GM21381 (cell line): ENCODE results near the gene WDR89.
"Not testable (repeated sequence)": the region's sequence is repeated elsewhere in the genome, so short reads cannot be mapped to it uniquely, and the experiment has no call there.

ENCODE experiments used
- ATAC-seq: cut with Tn5 transposase; IDR thresholded peaks from one replicate; pipeline ENCODE4 v1.9.1; 2021; ENCODE audit warnings: mild to moderate bottlenecking, moderate library complexity; ENCODE audit not compliant: unreplicated experiment

WDR89 gene

GRCh38 chr14:63641473-63642228 lies at the start of gene WDR89:
Gene WDR89, minus strand, starts transcription at chr14:63641871. Its CDS starts 41,929 bp downstream, at chr14:63599942.
- peak; percentile 82 for ATAC-seq

GRCh38 chr14:63689132-63689531 lies 47.5 kb upstream of the WDR89 start:
- no peak for ATAC-seq

GRCh38 chr14:63686926-63687325 lies 45.3 kb upstream of the WDR89 start:
- ATAC-seq: no peak

- ATAC-seq: no peak
Observed at GRCh38 chr14:63685401-63685800, 43.7 kb upstream of the WDR89 start.

- ATAC-seq: no peak
Observed at GRCh38 chr14:63682727-63683593, 41.3 kb upstream of the WDR89 start.

GRCh38 chr14:63678536-63678935 lies 36.9 kb upstream of the WDR89 start:
- no peak for ATAC-seq

- no peak for ATAC-seq
Observed at GRCh38 chr14:63677891-63678379, 36.3 kb upstream of the WDR89 start.

GRCh38 chr14:63676615-63677014 lies 34.9 kb upstream of the WDR89 start:
- ATAC-seq: no peak

- ATAC-seq: no peak
Observed at GRCh38 chr14:63673886-63674497, 32.3 kb upstream of the WDR89 start.

GRCh38 chr14:63673255-63673654 lies 31.6 kb upstream of the WDR89 start:
- ATAC-seq: no peak

GRCh38 chr14:63672417-63673180 lies 30.9 kb upstream of the WDR89 start:
- ATAC-seq: peak; percentile 81

GRCh38 chr14:63671987-63672386 lies 30.3 kb upstream of the WDR89 start:
- peak; percentile 14 for ATAC-seq

- no peak for ATAC-seq
Observed at GRCh38 chr14:63670692-63671091, 29.0 kb upstream of the WDR89 start.

- ATAC-seq: no peak
Observed at GRCh38 chr14:63666335-63666734, 24.7 kb upstream of the WDR89 start.

- ATAC-seq: no peak
Observed at GRCh38 chr14:63663428-63664341, 22.0 kb upstream of the WDR89 start.

- no peak for ATAC-seq
Observed at GRCh38 chr14:63662776-63663175, 21.1 kb upstream of the WDR89 start.

- ATAC-seq: not testable (repeated sequence)
Observed at GRCh38 chr14:63661881-63662280, 20.2 kb upstream of the WDR89 start.

- ATAC-seq: no peak
Observed at GRCh38 chr14:63659726-63660125, 18.1 kb upstream of the WDR89 start.

- no peak for ATAC-seq
Observed at GRCh38 chr14:63656194-63656593, 14.5 kb upstream of the WDR89 start.

GRCh38 chr14:63654936-63655335 lies 13.3 kb upstream of the WDR89 start:
- ATAC-seq: no peak
